Uterus (tissue), 2 donors: ENCODE measurements around the gene FMNL2.

Experiments used
- CTCF ChIP-seq, 4 experiments: fragments of 200-600 bp in 2 of 4; fragments of 450-650 bp in 2 of 4; sonication (generic) in 2 of 4; IDR thresholded peaks; one replicate each; pipeline ENCODE4 v1.5.1; 2016 to 2019; ENCODE audit warnings: antibody characterized with exemption in 4 of 4, mild to moderate bottlenecking in 2 of 4, moderate library complexity in 1 of 4
- POLR2A ChIP-seq, 2 donors: fragments of 450-650 bp; IDR thresholded peaks; one replicate each; pipeline ENCODE4 v1.6.1; 2016; ENCODE audit warnings: antibody characterized with exemption in 2 of 2, mild to moderate bottlenecking in 1 of 2, moderate library complexity in 1 of 2

DNA sequence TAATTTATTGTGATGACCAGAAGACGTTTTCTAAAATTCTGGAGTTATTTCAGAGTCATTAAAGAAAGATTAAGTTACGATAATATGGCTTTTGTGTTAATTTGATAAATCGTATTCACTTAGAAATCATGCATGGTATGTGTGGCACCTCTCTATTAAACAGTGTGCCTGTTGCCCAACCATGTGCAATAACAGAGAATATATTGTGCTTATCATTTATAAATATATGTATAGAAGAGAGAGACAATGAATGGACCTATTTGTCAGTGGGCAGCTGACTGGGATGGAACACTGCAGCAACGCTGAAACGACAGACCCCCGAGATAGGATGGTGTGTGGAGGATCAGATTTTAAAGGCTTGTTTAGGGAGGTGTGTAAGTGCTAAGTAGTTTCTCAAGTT is 172.9 kb downstream of the FMNL2 start:
- TF ChIP-seq CTCF (IDR thresholded peaks at IDR 0.05) (no peak), POLR2A (IDR thresholded peaks at IDR 0.05) (no peak)
